ENCODE measurements around the gene LRTM2.

The LRTM2 gene

DNA sequence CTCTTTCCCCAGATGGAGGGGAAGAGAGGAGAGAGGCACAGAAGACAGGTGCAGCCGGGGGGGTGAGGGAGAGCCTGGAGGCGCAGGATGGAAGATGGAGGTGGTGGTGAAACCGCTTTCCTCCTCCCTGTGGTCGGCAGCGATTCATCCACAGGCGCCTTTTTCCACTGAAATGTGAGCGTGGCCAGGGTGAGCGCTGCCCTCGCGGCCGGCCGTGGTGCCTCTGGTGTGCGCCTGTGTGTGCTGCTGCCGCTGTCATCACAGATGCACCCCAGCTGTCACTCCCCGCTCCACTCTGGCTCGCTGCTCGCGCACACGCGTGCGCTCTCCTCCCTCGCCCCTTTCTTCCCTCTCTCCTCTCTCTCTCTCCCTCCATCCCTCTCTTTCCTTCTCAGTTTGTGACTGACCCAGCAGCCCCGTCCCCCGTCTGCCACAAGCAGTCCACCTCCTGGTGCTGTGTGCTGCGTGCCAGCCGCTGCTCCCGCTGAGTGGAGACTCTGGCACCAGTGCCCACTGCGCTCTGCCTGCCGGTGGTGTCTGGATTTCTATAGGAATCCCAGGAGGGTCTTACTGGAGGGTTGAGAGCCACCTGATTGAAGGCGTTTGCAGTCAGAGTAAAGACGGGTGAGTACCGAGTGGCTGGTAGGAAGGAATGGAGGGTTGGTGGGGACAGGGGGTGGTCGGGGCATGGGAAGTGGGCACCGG lies at the start of gene LRTM2:
TSS of gene LRTM2 (plus strand) at position 375 of the 705 bp plus-strand sequence. CDS start 7,584 bp downstream, outside the sequence.
- DNase-seq, result no peak

DNA sequence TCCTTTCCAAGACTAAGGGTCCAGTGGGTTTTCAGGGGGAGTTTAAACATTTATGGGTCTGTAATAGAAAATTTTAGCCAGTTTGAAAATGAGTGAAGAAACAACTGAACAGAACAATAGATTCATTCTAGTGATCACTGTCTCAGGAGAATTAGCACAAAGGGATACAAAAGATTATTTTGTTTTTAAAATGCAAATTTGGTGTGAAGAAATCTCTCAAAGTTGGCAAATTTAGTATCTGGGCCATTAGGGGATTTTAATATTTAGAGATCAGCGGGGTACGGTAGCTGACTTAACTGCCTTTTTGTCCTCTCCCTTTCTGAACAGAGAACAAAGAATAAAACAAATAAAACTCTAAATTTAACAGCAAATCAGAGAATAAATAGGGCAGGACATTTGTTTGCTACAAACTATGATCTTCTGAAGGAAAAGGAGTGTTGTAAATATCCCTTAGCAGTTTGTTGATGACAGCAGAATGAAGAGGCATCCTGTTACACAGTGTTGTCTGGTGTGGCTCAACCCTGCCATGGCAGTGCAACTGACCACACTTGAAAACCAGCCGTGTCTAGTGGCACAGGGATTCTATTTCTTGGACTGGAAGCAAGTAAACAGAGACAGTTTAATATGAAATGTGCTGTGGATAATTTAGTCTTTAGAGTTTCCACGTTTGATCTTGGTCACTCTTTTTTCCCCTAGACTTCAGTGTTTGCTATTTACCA lies 46.3 kb upstream of the LRTM2 start:
- DNase-seq, result no peak

DNA sequence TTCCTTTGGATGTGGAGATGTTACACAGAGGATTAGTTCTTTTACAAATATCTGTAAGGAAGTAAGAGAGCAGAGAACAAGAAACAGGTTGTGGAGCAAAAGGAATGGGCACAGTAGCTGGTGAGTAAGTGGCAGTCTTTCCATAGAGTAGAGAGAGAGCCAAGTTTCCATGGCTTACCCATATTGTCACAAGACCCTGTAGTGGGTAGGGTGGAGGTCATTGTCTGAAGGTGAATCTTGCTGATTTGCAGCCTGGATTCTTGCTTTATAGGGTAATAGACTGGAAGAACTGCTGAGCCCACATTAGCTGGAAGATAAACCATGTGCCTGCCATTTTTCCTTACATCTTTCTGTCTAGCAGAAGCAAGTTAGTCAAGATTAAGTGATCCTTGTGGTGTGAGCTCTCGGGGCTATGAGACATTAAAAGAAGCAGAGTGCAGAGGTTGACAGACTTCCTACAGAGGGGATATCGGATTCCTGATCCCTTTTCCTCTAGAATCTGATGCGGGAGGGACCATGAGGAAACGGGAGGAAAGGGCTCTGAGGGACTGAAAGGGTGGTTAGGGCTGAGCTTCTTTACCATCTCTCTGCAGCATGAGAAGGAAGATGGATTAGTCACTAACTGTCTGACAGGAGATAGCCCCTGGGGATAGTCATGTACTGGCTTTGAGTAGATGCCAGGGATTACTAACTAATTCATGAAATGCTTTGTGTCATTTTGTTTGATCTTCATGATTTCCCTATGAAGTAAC lies 44.0 kb upstream of the LRTM2 start:
- no peak for DNase-seq

DNA sequence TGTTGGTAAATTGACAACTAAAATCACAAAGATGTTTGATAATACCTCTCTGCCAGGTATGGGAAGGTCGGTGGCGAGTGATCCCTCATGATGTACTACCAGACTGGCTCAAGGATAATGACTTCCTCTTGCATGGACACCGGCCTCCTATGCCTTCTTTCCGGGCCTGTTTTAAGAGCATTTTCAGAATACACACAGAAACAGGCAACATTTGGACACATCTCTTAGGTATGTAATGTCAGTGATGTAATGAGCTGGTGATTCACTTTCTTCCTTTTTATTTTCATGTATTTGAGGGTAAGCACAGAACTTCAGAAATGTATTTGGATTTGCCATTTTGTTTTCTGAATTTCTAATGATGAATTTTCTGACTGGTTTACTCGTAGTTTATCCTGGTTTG lies 42.6 kb upstream of the LRTM2 start:
- no peak for DNase-seq

DNA sequence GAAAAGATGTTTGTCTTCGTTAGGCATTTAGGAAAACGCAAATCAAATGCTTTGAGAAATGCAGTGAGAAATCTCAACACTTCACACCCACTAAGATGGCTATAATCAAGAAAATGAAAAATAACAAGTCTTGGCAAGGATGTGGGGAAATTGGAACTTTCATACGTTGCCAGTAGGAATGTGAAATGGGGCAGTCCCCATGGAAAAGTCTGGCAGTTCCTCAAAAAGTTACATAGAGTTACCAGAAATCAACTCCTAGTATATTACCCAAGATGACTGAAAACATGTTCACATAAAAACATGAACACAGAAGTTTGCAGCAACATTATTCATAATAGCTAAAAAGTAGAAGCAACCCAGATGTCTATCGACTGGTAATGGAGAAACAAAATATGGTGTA lies 41.5 kb upstream of the LRTM2 start:
- DNase-seq, result no peak

DNA sequence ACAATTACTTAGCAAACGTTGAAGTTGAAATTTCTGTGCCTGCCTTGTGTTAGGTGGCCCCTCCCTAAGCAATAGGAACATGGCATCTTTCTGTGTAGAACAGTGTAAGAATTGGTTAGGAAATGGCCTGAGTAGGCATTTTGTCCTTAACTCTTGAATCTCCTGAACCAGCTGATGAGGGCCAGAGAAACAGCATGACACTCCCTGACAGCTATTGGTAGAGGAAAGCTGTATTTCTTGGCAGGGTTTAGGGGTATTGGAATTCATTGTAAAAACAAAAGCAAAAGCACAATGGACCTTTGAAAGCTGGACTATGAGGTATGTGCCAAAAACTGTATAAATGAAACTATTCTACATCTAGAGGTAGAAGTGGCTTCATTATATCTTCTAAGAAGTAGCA lies 40.6 kb upstream of the LRTM2 start:
- DNase-seq, result no peak

DNA sequence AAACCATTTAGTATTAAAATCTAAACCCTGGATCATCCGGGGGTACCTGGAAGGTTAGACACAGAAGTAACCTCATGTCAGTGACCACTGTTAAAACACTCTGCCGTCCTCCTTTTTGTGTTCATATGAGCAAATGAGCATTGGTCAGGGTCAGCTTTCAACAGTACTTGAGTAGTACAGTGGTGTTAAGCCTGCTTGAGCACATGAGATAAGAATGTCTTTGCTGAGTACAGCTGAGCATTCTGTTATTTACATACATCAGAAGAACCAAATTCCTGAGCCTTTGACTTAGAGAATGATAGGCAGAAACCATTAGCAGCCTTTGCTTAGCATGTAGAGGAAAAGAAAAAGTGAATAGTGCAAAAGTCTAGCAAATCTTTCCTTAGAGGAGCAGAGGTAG lies 38.6 kb upstream of the LRTM2 start:
- no peak for DNase-seq

DNA sequence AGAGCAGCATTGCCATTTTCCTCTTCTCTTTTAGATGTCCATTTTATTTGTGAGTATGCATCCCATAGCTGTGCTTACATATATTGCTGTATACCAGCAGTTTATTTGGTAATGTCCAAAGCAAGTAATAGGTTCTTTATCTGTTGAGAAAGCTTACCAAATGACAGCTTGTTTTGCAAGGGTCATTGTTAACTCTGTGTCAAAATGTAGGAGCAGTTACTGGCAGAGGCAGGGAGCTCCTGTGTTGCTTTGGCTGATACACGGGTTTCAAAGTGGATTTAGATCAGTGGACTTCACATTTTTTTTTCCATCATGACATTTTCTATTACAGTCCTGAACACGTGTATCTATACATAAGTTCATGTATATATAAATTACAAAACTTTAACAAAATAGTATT lies 38.1 kb upstream of the LRTM2 start:
- no peak for DNase-seq

DNA sequence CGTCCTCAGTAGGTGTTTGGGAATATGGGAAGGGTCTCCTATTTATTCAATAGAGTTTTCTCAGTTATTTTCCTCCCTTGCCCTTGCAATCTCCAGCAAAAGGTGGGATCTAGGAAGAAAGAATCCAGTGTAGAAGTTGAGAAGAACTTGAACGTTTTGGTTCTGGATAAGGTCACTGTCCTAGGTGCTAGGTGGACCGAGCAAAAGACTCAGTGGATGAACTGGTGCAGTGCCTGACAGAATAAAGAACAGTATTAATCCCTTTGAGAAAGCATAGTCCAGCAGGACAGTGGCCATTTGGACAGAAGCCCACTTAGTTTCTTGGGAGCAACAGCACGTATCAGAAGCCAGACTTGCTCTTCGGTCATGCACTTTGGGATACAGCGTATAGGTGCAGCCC lies 32.7 kb upstream of the LRTM2 start:
- DNase-seq, result no peak

DNA sequence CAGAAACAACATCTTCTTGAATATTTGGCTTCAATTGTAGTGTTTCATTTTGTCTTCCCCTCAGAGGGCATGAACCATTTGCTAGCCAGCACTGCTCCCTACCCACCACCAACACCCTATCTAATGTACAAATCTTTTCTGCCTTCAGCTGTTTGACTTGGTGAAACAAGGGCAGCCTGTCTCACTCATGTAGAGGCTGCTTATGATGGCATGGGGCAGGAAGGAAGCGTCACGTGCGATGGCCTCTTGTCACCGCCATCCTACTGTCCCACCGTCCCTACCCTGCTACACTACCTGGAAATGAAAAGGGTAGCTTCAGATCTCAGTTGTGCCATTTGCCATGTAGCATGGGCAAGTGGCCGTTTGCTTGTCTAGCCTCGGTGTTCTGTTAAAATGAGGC lies 29.9 kb upstream of the LRTM2 start:
- no peak for DNase-seq

DNA sequence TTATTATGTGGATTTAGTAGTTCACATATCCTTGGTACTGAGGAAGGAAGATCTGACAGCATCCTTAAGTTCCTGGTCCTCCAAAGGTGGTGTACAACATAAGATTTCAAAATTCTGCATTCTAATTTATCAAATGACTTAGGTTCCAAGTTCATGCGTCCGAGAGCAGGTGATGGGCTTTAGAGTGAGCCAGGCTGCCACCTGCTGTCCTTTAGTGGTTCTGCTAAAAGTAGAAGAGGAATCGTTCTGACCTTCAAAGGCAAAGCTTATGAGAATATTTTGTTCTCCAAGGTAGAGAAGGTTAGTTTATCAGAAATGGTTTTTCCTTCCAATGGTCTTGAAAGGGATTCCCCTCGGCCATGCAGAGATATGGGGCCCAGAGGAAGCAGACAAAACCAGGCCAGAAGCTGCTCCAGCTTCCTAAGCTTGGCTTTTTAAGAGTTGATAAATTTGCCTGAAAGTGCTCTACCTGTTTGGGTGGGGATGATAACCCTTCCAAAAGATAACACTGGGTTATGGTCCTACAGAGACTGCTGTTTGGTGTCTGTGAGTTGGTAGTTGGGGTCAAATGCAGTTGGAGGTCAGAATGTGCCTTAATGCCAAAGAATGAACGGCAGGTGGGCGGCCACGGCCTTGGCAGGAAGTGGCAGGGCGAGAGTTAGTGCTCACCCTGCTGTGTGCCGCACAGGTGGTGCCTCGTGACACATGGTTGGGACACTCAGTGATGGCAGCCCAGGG lies 29.1 kb upstream of the LRTM2 start:
- DNase-seq, result no peak

DNA sequence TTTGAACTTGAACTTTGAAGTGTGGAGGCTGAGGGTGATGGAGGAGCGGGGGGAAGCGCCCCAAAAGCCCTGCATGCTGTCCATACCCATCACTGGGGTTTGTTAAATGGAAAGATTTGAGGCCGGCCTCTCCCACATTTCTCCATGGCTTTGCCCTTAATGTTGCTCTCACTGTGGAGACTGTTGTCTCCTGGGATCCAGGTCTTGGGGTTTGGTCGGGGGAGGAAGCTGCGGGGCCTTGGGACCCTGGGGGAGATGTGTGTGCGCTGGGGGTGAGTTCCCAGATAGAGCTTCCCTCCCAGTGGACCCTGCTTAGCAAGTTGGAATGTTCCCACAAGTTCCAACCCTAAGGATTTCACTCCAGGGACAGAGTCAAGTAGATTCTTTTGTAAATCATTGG lies 28.0 kb upstream of the LRTM2 start:
- no peak for DNase-seq

DNA sequence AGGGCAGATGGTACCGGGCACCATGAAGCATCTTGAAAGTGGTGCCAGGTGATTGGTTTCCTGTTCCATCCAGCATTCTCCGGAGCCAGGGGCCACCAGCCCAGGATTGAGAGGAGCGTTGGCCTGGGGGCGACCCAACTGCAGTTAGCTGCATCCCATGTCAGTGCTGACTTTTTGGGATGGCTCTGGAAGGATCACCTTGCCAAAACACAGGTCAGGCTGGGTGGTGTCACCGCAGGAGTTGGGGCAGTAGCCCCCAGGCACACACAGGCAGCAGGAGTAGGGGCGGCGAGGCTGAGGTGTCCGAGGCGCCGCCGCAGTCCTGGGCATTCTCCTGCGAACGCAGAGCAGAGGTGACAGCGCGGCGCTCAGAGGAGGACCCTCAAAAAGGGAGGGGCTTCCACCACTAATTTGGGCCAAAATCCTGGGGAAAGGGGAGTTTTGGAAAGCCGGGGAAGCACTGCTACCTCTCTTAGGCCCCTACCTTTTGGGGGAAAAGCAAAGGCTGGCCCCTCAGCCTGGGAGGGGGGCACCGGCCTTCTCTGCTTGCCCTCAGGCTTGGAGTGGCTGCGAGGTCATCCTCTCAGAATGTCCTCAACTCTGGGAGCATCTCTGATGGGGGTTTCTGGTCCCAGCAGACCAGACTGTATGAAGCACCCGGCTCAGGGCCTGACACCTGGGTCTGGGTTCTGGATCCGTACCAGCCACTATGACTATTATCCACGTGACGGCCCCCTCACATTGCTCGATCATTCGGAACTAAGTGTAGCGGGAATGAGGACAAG lies 26.7 kb upstream of the LRTM2 start:
- DNase-seq, result no peak

DNA sequence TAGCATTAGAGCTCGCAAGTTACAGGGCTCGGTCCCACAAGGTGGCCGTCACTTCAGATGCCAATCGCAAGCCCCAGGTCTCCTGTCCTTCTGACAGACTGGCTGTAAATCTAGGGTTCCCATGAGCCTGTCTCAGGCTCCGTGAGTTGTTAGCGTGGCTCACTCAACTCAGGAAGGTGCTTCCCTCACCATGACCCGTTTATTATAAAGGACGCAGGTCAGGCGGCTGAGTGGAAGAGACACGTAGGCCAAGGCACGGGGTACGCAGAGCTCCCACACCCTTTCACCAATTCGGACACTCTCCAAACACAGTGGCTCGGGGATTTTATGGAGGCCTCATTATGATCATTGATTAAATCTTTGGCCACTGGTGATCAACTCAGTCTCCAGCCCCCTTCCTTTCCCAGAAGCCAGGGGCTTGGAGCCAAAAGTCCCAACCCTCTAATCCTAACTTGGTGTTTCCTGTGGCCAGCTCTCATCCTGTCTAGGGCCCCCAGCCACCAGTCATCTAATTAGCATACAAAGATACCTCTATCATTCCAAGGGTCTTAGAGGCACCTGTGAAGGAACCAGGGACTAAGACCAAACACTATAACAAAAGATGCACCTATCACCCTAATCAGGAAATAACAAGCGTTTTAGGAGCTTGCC lies 25.8 kb upstream of the LRTM2 start:
- no peak for DNase-seq

DNA sequence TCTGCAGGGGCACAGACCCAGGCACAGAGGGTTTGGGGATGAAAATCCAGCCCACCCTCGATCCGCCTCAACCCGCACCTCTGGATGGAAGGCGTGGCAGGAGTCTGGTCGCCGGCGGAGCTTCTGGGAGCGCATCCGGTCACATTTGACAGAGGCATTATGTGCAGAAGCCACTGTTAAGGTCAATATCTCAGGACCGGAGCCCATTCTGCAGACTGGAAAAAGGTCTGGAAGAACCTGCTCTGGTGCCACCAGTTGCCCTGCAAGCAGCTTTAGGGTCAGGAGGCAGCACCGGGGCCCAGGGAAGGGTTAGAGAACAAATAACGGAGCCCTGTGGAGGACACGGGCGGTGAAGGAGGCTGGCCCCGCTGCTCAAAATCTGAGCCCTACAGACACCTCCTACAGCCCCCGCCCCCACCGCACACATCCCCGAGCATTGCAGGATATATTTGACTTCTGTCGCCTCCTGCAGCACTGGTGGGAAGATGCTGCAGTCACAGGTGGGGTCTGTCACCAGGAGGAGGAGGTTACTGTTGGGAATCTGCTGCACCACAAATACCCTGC lies 25.1 kb upstream of the LRTM2 start:
- DNase-seq, result no peak

DNA sequence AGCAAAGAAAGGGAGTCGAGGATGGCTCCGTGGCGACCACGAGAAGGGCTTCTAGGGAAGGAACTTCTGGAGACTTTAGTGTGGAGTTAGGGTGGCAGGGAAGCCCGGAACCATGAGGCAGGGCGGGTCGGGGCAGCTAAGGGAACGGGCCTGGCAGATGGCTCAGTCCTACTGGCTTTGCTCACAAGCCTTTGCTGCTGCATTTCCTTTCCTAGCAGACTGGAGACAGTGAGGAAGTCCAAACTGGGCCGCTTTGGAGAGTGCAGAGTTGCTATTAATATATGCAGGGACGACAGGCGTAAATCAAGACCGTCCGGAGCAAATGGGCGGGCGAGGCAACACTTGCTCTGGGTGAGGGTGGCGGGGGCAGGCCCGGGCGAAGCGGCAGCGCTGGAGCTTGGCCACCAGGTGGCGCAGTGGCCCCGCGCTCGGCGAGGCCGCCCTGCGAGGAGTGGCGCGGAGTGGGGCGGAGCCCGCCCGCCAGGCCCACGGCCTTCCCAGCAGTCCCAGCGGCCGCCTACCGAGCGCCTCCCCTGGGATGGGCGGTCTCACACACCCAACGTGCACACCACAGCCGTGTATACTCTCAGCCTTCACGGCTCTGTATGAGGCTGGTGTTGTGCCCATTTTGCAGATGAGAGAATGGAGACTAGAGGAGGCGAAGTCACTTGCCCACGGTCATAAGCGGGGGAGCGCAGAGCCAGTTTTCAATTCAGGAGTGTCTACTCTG lies 24.4 kb upstream of the LRTM2 start:
- DNase-seq, result peak in 1 of 2 experiments; percentile 45

DNA sequence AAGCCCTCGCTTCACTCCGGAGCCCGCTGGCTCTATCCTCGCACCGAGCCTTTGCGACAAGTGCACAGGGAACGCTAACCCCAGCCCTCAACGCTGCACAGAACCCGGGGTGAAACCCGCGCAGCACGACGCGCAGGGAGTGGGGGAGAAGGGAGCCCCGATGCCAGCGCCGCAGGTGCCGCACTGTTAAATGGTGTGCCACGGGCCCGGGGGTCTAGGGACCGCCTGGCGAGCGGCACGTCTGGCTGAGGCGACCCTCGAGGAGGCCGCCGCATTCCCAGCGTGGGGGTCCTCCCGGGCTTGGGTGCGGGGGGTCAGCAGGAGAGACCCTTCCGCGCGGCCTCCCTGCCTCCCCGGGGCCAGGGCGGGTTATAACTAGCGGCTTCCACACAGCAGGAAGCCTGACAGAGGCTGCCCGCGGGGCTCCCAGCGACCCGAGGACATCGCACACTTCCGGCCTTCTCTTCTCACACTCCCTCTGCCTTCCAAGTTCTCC lies 23.8 kb upstream of the LRTM2 start:
- DNase-seq, result no peak

DNA sequence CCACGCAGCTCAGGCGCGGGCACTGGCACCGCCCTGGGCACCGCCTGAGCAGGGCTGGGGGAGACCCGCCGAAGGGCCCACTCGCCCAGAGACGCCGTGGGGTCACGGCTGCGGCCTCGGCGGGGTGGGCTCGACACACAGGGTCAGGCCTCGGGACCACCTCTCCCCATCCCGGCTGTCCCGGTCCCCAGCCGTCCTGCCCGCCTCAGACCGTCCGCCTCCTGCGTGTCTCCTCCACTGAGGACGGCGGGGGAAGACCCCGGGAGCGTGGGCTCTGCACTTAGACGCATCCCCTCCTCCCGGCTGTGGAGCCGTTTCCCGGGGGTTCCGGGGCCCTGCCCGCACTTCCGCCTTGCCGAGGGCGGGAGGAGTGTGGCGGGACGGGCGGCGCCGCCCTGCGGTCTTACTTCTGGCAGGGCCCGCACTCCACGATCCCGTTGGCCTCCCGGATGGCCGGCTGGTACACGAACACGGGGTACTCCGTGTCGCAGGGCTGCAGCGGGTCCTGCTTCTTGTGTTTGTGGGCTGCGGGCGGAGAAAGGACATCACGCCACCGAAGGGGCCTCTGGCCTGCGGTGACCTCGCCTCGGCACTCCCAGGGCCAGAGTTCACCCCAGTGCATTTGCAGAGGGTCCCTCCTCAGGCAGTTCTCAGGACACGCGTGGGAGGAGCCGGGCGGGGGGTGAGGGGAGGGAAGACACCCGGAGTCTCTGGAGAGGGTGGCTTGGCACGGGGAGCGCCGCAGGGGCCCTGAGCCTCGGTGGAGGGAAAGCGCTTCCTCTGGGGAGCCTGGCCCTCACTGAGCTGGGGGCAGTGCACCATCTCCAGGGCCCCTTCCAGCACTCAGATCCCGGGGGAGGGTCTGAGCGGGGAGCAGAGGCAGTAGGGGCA lies 23.1 kb upstream of the LRTM2 start:
- no peak for DNase-seq

DNA sequence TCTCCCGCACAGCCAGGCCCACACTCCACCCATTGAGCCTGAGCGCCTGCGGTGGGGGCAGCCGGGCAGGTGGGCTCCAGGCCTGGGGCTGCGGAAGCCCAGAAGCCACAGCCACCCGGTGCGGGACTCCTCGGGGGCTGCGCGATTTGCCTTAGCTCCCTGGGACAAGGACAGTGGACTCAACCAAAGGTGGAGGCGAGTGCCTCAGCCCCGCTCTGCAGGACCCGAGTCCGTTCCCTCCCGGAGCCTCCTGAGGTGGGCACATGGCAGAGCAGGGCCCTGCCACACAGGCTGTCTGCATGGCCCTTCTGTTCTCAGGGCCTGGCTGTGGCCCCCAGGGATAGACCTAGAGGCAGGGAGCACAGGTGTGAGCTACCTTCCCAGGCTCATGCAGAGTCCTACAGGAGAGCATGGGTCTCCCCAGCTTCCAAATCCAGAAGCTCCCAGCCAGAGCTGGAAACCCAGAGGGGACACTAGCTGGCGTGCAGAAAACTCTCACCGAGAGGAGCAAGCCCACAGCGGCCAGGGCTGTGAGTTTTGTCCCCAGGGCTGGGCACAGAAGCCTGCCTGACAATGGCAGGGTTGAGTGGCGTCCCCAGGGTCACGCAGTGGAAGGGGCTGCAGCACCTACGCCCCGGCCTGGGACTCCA lies 22.2 kb upstream of the LRTM2 start:
- no peak for DNase-seq
